ENCODE data around the gene BANP.

DNA sequence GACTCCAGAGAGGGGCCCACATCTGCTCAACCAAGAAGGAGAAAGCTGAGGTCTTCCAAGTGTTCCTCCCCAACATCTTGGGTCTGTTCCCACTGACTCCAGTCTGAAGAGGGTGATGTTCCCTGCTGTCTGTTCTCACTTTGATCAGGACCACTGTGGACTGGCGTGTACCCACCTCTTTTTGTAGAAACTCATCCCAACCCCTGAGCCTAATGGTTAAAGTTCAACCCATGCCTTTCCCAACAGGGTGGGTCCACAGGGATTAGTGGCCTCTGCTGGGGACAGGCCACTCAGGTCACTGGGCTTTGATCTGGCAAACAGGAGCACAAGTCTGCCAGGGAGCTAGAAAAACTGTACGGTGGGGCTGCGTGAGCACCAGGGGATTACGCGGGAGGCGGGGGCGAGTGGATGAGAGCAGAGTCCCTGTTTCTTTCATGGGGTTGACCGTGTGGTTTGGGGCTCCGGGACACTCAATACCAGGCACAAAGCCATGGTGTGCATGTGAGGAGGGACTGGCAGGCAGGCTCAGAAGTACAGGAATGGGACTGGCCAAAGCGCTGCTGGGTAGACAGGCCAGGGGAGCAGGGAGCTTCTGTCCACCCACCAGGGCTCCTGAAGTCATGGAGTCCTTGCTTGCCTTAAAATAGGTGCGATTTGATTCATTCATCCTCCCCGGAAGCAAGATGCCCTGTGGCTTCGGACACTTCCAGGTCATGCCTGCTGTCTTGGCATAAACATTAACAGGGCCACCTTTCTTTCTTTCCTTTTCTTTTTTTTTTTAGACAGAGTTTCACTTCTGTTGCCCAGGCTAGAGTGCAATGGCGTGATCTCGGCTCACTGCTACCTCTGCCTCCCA is 14.6 kb upstream of the BANP start, which contains the start of gene CA5A:
- TF ChIP-seq, protein P1, sequence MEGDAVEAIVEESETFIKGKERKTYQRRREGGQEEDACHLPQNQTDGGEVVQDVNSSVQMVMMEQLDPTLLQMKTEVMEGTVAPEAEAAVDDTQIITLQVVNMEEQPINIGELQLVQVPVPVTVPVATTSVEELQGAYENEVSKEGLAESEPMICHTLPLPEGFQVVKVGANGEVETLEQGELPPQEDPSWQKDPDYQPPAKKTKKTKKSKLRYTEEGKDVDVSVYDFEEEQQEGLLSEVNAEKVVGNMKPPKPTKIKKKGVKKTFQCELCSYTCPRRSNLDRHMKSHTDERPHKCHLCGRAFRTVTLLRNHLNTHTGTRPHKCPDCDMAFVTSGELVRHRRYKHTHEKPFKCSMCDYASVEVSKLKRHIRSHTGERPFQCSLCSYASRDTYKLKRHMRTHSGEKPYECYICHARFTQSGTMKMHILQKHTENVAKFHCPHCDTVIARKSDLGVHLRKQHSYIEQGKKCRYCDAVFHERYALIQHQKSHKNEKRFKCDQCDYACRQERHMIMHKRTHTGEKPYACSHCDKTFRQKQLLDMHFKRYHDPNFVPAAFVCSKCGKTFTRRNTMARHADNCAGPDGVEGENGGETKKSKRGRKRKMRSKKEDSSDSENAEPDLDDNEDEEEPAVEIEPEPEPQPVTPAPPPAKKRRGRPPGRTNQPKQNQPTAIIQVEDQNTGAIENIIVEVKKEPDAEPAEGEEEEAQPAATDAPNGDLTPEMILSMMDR (IDR thresholded peaks at IDR 0.05), result no peak
- TF ChIP-seq POLR2A (IDR thresholded peaks at IDR 0.05), result no peak
